HEK293 (cell line): ENCODE data around the gene GOLGA6L10.

ENCODE experiments used
- CTCF ChIA-PET: fragments of 350-600 bp; formaldehyde crosslinking; extraction: SDS; loops from one replicate; lab custom pipeline; 2021; ENCODE audit warnings: antibody characterized with exemption; lab: Yijun Ruan, JAX
- POLR2A ChIA-PET: fragments of 300-600 bp; formaldehyde crosslinking; extraction: SDS; loops from one replicate; lab custom pipeline; 2020; ENCODE audit warnings: antibody characterized with exemption, inconsistent platforms; lab: Yijun Ruan, JAX
- H3K27ac ChIP-seq: fragments of 200-500 bp; sonication (Bioruptor generic); 2 replicates; pipeline ENCODE4 v1.5.1; 2014; ENCODE audit warnings: low read depth, low read length, control low read depth, inconsistent platforms; ENCODE audit errors: extremely low read depth
- H3K36me3 ChIP-seq, 2 experiments: fragments of 200-500 bp in 1 of 2; sonication (Bioruptor generic) in 1 of 2; 1 replicate in 1 of 2; 2 replicates in 1 of 2; pipeline ENCODE4 v1.5.1; 2014 to 2017; ENCODE audit warnings: inconsistent platforms in 2 of 2, low read length in 2 of 2; ENCODE audit not compliant: control insufficient read depth in 2 of 2, insufficient read depth in 1 of 2
- H3K4me1 ChIP-seq: fragments of 200-500 bp; sonication (Bioruptor generic); 2 replicates; pipeline ENCODE4 v1.5.1; 2014; ENCODE audit warnings: mild to moderate bottlenecking, low read length, inconsistent platforms; ENCODE audit not compliant: control insufficient read depth, insufficient read depth
- H3K4me3 ChIP-seq: 2 replicates; pipeline ENCODE4 v1.5.1; 2011; ENCODE audit warnings: low read depth, mild to moderate bottlenecking, control low read depth, low read length, moderate library complexity
- H3K9me3 ChIP-seq: fragments of 200-500 bp; sonication (Bioruptor generic); 2 replicates; pipeline ENCODE4 v1.5.1; 2014; ENCODE audit warnings: low read depth, low read length, inconsistent platforms; ENCODE audit not compliant: control insufficient read depth, insufficient read depth
- GLI2 ChIP-seq: fragments of 450-650 bp; formaldehyde crosslinking; IDR thresholded peaks from 2 replicates; pipeline ENCODE4; 2017; ENCODE audit warnings: missing biosample characterization, missing genetic modification characterization, low read depth, borderline replicate concordance
- GLI4 ChIP-seq: fragments of 450-650 bp; formaldehyde crosslinking; IDR thresholded peaks from 2 replicates; pipeline ENCODE4 v1.5.1; 2016; ENCODE audit warnings: missing biosample characterization, missing genetic modification characterization
- INSM2 ChIP-seq: fragments of 450-650 bp; formaldehyde crosslinking; IDR thresholded peaks from 2 replicates; pipeline ENCODE4 v1.5.1; 2016; ENCODE audit warnings: missing biosample characterization, missing genetic modification characterization
- PRDM10 ChIP-seq: fragments of 450-650 bp; formaldehyde crosslinking; IDR thresholded peaks from 2 replicates; pipeline ENCODE4 v1.5.1; 2016; ENCODE audit warnings: missing biosample characterization, missing genetic modification characterization
- ZFP69B ChIP-seq: fragments of 450-650 bp; formaldehyde crosslinking; IDR thresholded peaks from 2 replicates; pipeline ENCODE4 v1.5.1; 2016; ENCODE audit warnings: missing biosample characterization, missing genetic modification characterization
- ZNF10 ChIP-seq: fragments of 450-650 bp; formaldehyde crosslinking; IDR thresholded peaks from 2 replicates; pipeline ENCODE4 v1.5.1; 2017; ENCODE audit warnings: missing biosample characterization, missing genetic modification characterization
- ZNF148 ChIP-seq: fragments of 450-650 bp; formaldehyde crosslinking; IDR thresholded peaks from 2 replicates; pipeline ENCODE4 v1.5.0; 2017; ENCODE audit warnings: missing biosample characterization, missing genetic modification characterization, borderline replicate concordance
- ZNF23 ChIP-seq: fragments of 450-650 bp; formaldehyde crosslinking; IDR thresholded peaks from 2 replicates; pipeline ENCODE4 v1.5.1; 2016; ENCODE audit warnings: missing biosample characterization, missing genetic modification characterization, borderline replicate concordance
- ZNF341 ChIP-seq: fragments of 450-650 bp; formaldehyde crosslinking; IDR thresholded peaks from 2 replicates; pipeline ENCODE4; 2016; ENCODE audit warnings: low read depth, missing biosample characterization, missing genetic modification characterization
- ZNF37A ChIP-seq: fragments of 450-650 bp; IDR thresholded peaks from 2 replicates; pipeline ENCODE4 v1.5.1; 2018; ENCODE audit warnings: missing biosample characterization, missing genetic modification characterization
- ZNF394 ChIP-seq: fragments of 450-650 bp; formaldehyde crosslinking; IDR thresholded peaks from 2 replicates; pipeline ENCODE4 v1.5.1; 2016; ENCODE audit warnings: missing biosample characterization, missing genetic modification characterization, mild to moderate bottlenecking, moderate library complexity, borderline replicate concordance
- ZNF544 ChIP-seq: fragments of 450-650 bp; formaldehyde crosslinking; IDR thresholded peaks from 2 replicates; pipeline ENCODE4 v1.5.0; 2017; ENCODE audit warnings: missing biosample characterization, missing genetic modification characterization
- ZNF639 ChIP-seq: fragments of 450-650 bp; formaldehyde crosslinking; IDR thresholded peaks from 2 replicates; pipeline ENCODE4 v1.5.1; 2016; ENCODE audit warnings: missing biosample characterization, missing genetic modification characterization
- ZNF658 ChIP-seq: fragments of 450-650 bp; formaldehyde crosslinking; IDR thresholded peaks from 2 replicates; pipeline ENCODE4; 2016; ENCODE audit warnings: missing biosample characterization, missing genetic modification characterization

Gene GOLGA6L10

GRCh38 chr15:82307714-82308081 lies 41.6 kb downstream of the GOLGA6L10 start:
- ChIA-PET CTCF (no interaction called here), POLR2A (no interaction called here)
- Histone ChIP-seq H3K4me3 (no peak overlapping the region), H3K4me1 (no peaks in the 10 kb centered on the region), H3K27ac (no peak overlapping the region), H3K36me3 (no peaks in the 10 kb centered on the region), H3K9me3 (no peaks in the 10 kb centered on the region)
- TF ChIP-seq ZNF148 (no peak), ZNF341 (peak; percentile 51)

GRCh38 chr15:82306791-82307713 lies 42.2 kb downstream of the GOLGA6L10 start:
- CTCF ChIA-PET, result no interaction called here
- POLR2A ChIA-PET, result no interaction called here
- Histone ChIP-seq H3K4me1 (no peaks in the 10 kb centered on the region), H3K4me3 (no peak overlapping the region), H3K36me3 (no peaks in the 10 kb centered on the region), H3K9me3 (no peaks in the 10 kb centered on the region)
- no peak for TF ChIP-seq ZNF10
- TF ChIP-seq ZNF37A (tag by site-specific recombination), result no peak
- no peak for TF ChIP-seq PRDM10 (tag by site-specific recombination)
- no peak for TF ChIP-seq ZFP69B (tag by site-specific recombination)
- TF ChIP-seq ZNF544 (tag by site-specific recombination), result no peak
- no peak for TF ChIP-seq GLI2 (tag by site-specific recombination)
- no peak for TF ChIP-seq ZNF394
- TF ChIP-seq INSM2 (tag by site-specific recombination), result no peak
- TF ChIP-seq ZNF23 (tag by site-specific recombination), result no peak
- TF ChIP-seq GLI4 (tag by site-specific recombination), result no peak
- no peak for TF ChIP-seq ZNF658
- no peak for TF ChIP-seq ZNF639 (tag by site-specific recombination)
- TF ChIP-seq, all 188 proteins: peak for 0
- no peak overlapping the region for H3K27ac ChIP-seq
